ENCODE data around the gene FAAP20. TPM values are rescaled to one million over a fixed set of nuclear protein-coding genes. Genes with fewer than 3 reads are reported as not detected.

The FAAP20 gene
- total and polyA plus RNA-seq, 9 of the 15 experiments (the other 6 are each of a cell fraction or from before 2014, with no cell fraction given) = 0.58 to 143 (median 9.9) TPM

DNA sequence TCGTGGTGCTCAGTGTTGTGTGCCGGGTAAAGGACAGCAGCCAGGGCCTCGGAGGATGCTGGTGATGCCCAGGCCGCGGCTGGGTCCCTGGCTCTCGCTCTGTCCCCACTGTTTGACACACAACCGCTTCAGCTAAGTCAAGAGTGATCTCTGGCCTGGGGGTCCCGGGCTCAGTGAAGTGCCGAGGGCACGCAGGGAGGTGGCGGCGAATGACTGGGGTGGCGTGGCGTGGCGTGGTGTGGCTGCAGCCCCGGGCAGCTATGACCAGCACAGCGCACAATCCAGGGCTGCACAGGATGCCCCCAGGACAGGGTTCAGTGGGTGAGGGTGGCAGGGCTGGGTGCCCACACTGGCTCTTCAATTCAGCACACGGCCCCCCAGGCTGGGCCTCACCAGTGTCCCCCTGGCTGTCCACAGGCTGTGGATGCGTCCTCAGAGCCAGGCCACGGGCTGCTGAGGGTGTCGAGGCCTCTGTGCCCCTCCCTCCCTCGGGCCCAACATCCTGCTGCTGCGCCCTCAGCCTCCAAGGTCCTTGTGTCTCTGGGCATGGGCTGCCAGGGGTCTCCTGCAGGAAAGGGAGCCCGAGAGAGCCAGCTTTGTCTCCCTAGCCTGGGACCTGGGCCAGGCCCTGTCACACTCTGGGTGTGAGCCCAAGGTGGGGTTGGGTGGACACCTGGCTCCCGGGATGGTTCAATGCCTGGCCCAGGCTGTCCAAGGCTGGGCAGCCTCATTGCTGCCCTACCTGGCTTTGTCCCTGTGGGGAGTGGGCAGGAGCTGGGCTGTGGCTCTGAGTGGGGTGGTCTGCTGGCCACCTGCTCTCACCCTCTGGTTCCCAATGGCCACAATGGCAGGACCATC is 21.6 kb upstream of the FAAP20 start:
- Histone ChIP-seq H4K20me1 (replicated peaks; ENCODE audit: control insufficient read depth, insufficient read depth, low read length) (no peaks in the 10 kb centered on the region), H3K36me3 (ENCODE audit: control insufficient read depth, insufficient read depth, low read length) (no peaks in the 10 kb centered on the region), H3K9ac (ENCODE audit: insufficient read depth in 1 of 2, low read depth in 2 of 2, low read length in 2 of 2) (peak overlapping the region in 1 of 2 experiments; percentile 19; a peak in 1 of 4 replicates), H3K9me1 (ENCODE audit: control insufficient read depth, insufficient read depth, low read length) (no peaks in the 10 kb centered on the region), H3K79me2 (ENCODE audit: control insufficient read depth, insufficient read depth, low read length) (no peaks in the 10 kb centered on the region), H3K4me3 (no peak overlapping the region), H3K27ac (ENCODE audit: extremely low read depth, low read depth, low read length) (no peak overlapping the region), H3K4me1 (replicated peaks in 1 of 2; ENCODE audit: control insufficient read depth in 2 of 2, insufficient read depth in 2 of 2, low read length in 2 of 2) (peaks cover 20 to 46% of the 10 kb centered on the region in 2 experiments), H3K4me2 (ENCODE audit: insufficient read depth, low read length) (no peak overlapping the region), H3K9me3 (replicated peaks; ENCODE audit: control insufficient read depth, insufficient read depth, low read depth, low read length) (no peaks in the 10 kb centered on the region), H3K27me3 (ENCODE audit: control insufficient read depth in 2 of 2, insufficient read depth in 2 of 2, low read length in 2 of 2) (no peaks in the 10 kb centered on the region), H2AFZ (ENCODE audit: low read depth, low read length) (no peak overlapping the region)
- CTCF ChIA-PET (ENCODE audit: low intra/inter-chr PET ratio) = no interaction called here
- DNase-seq (ENCODE audit: extremely low read depth in 1 of 4, low spot score in 3 of 4) = no peak
- TF ChIP-seq, protein P1, sequence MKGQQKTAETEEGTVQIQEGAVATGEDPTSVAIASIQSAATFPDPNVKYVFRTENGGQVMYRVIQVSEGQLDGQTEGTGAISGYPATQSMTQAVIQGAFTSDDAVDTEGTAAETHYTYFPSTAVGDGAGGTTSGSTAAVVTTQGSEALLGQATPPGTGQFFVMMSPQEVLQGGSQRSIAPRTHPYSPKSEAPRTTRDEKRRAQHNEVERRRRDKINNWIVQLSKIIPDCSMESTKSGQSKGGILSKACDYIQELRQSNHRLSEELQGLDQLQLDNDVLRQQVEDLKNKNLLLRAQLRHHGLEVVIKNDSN (CRISPR knock-in tag; IDR thresholded peaks at IDR 0.05) = 0 out of 2 replicates have a peak, but pooled peaks have one; percentile 8
- 0 out of 2 replicates have a peak, but pooled peaks have one; percentile 28 for TF ChIP-seq POLR2G (IDR thresholded peaks at IDR 0.05; ENCODE audit: low read depth, low read length)
- TF ChIP-seq PRMT5 (CRISPR knock-in tag; IDR thresholded peaks at IDR 0.05) = no peak
- POLR2A ChIA-PET = interaction anchor here (0.6 to 4.4 kb wide), 2 partner anchors 9 to 14 kb away, joined by 3 to 22 read pairs; no protein-coding TSS in a partner anchor
- no TSS peak for BruUV-seq (replicated peaks)
- 42% methylated on average over 21 of the region's 25 CpGs for WGBS (ENCODE audit: insufficient coverage, low coverage, missing lambda C conversion rate)
- no peak for FAIRE-seq
- in situ Hi-C loops (cut with MboI) (no loop called here), intact Hi-C loops (cut with micrococcal nuclease) (no loop called here)
- ATAC-seq = no peak
